ENCODE data around the gene PCSK4. TPM values are rescaled to one million over a fixed set of nuclear protein-coding genes. Genes with fewer than 3 reads are reported as not detected.
"Not testable (repeated sequence)": the region's sequence is repeated elsewhere in the genome, so short reads cannot be mapped to it uniquely, and the experiment has no call there.

PCSK4 gene
- total RNA-seq, 1 donor from 2014 or later: 2.5 TPM

GRCh38 chr19:1502433-1503088, 12.4 kb upstream of the PCSK4 start:
- H3K4me3 ChIP-seq (ENCODE audit: low read depth, low read length): no peak overlapping the region
- DNase-seq (ENCODE audit: low read depth): no peak
- no peak for TF ChIP-seq CTCF (conservative IDR thresholded peaks at IDR 0.05; ENCODE audit: low read depth, low read length)

GRCh38 chr19:1501200-1501595, 11.0 kb upstream of the PCSK4 start:
- TF ChIP-seq CTCF (conservative IDR thresholded peaks at IDR 0.05; ENCODE audit: low read depth, low read length): no peak
- DNase-seq (ENCODE audit: low read depth): peak; percentile 23
- H3K4me3 ChIP-seq (ENCODE audit: low read depth, low read length): no peak overlapping the region

DNA sequence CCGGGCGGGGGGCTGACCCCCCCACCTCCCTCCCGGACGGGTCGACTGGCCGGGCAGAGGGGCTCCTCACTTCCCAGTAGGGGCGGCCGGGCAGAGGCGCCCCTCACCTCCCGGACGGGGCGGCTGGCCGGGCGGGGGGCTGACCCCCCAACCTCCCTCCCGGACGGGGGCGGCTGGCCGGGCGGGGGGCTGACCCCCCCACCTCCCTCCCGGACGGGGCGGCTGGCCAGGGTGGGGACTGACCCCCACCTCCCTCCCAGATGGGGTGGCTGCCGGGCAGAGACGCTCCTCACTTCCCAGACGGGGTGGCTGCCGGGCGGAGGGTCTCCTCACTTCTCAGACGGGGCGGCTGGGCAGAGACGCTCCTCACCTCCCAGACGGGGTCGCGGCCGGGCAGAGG, 9.1 kb upstream of the PCSK4 start:
- DNase-seq (ENCODE audit: low read depth): not testable (repeated sequence)

GRCh38 chr19:1497578-1498235, 7.6 kb upstream of the PCSK4 start:
- no peak for TF ChIP-seq CTCF (conservative IDR thresholded peaks at IDR 0.05; ENCODE audit: low read depth, low read length)
- no peak overlapping the region for H3K4me3 ChIP-seq (ENCODE audit: low read depth, low read length)

More for the DNA sequence above, 9.1 kb upstream of the PCSK4 start:
- H3K4me3 ChIP-seq (ENCODE audit: low read depth, low read length): not testable (repeated sequence)

DNA sequence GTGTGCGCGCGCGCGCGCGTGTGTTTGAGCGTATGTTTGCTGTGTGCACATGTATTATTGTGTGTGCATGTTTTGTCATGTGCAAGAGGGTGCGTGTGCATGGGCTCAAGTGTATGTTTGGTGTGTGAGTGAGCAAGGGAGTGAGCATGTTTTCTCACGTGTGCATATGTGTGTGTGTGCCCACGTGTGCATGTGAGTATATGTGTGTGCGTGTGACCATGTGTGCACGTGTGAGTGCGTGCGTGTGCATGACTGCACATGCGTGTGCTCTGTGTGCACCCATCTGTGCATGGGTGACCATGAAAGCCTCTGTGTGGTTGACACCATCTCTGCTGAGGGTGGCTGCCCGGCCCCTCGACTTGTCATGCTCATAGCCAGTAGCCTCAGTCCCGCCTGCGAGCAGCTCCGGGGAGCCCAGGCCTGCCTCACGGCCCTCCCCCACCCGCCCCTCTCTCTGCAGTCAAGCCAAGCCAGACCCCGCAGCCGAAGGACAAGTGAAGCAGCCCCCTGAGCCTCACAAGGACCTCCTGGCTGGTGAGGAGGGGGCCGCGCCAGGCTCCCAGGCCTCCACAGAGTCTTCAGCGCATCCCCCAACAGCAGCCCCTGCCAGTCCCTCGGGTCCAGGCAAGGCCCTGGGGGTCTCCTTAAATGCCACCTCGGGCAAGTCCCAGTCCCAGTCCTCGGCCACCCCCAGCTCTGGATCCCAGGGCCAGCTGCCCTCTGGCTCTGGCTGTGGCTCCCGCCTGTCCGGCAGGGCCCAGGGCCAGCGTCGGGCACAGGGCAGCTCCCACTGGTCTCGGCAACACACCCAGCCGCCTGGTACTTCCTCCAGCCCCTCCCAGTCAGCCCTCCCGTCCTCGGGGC, 6.8 kb upstream of the PCSK4 start:
- no peak overlapping the region for H3K4me3 ChIP-seq (ENCODE audit: low read depth, low read length)
- no peak for TF ChIP-seq CTCF (conservative IDR thresholded peaks at IDR 0.05; ENCODE audit: low read depth, low read length)
- no peak for DNase-seq (ENCODE audit: low read depth)

More at GRCh38 chr19:1497578-1498235, 7.6 kb upstream of the PCSK4 start:
- DNase-seq (ENCODE audit: low read depth): no peak

DNA sequence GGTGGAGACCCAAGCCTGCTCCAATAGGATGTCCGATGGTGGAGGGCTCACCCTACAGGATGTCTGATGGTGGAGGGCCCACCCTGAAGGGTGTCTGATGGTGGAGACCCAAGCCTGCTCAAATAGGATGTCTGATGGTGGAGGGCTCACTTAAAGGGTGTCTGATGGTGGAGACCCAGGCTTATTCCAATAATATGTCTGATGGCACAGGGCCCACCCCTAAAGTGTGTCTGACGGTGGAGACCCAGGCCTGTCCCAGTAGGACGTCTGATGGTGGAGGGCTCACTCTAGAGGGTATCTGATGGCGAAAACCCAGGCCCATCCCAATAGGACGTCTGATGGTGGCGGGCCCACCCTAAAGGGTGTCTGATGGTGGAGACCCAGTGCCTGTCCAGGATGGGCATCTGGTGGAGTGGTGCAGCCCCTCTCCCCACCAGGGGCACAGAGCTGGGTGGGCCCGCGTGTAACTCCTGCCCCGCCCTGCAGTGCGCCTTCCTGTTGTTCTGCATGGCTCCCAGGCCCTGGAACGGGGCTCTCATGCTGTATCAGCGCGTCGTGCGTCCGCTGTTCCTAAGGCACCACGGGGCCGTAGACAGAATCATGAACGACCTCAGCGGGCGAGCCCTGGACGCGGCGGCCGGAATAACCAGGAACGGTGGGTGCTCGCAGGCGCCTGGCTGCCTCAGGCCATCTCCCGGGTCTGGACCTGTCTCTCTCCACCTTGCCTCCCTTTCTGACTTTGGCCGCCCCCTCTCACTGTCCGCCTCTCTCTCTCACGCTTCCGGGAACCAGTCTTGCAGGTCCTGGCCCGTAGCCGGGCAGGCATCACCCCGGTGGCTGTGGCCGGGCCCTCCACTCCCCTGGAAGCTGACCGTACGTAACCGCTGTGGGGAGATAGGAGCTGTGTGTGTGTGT, 5.9 kb upstream of the PCSK4 start:
- no peak overlapping the region for H3K4me3 ChIP-seq (ENCODE audit: low read depth, low read length)
- TF ChIP-seq CTCF (conservative IDR thresholded peaks at IDR 0.05; ENCODE audit: low read depth, low read length): no peak
- no peak for DNase-seq (ENCODE audit: low read depth)
